ENCODE results near the gene IGSF21.

The IGSF21 gene

DNA sequence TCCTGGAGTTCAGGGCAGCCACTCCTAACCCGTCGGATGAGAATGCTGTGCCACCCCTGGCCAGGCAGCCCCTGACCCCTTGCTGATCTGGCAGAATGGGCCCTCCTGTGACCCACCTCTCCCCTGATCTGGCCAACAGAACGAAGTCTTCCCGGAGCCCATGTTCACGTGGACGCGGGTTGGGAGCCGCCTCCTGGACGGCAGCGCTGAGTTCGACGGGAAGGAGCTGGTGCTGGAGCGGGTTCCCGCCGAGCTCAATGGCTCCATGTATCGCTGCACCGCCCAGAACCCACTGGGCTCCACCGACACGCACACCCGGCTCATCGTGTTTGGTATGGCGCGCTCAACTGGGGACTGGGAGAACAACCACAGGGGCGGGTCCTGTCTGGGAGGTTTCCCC is 269.1 kb downstream of the IGSF21 start:
- DNase-seq: no peak

- no peak for DNase-seq
Observed at GRCh38 chr1:18380288-18380687, 272.7 kb downstream of the IGSF21 start.

GRCh38 chr1:18384059-18384458 is 276.5 kb downstream of the IGSF21 start:
- DNase-seq: no peak

- DNase-seq: no peak
Observed at GRCh38 chr1:18384471-18384870, 276.9 kb downstream of the IGSF21 start.

DNA sequence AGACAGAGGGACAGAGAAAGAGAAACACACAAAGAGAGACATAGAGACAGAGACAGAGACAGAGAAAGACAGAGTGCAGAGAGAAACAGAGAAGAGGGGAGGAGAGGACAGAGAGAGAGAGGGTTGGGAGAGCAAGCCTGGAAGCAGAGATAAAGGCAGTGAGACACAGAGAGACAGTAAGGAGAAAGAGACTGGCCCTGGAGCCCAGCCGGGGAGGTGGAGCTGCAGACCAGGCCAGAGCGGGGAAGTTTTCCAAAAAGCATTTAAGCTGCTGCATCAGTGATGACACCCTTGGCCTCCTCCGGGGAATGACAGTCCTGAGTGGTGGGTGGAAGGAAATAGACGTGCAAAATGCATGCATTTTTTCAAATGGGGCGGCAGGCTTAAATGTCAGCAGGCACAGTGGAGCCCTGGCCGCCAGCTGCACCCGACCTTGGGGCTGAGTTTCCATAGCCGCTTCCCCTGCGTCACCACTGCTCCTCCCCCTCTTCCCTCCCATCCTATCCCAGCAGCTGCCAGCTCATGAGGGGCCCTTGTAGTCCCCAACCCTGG is 277.7 kb downstream of the IGSF21 start:
- no peak for DNase-seq

DNA sequence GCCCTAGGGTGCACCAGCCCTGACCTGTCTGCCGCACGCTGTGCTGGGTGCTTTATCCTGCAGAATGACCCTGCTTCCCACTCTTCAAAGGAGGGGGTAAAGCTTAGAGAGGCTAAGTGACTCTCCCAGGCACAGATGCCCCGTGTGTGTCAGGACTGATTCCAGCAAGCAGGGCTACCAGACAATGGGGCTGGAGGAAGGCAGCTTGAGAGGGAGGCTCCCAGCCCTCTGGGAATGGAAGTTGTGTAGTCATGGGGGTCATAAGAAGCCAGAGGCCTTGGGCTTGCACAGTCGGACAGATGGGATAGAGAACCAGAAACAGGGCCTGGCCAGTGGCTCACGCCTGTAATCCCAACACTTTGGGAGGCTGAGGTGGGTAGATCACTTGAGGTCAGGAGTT is 279.0 kb downstream of the IGSF21 start:
- no peak for DNase-seq

DNA sequence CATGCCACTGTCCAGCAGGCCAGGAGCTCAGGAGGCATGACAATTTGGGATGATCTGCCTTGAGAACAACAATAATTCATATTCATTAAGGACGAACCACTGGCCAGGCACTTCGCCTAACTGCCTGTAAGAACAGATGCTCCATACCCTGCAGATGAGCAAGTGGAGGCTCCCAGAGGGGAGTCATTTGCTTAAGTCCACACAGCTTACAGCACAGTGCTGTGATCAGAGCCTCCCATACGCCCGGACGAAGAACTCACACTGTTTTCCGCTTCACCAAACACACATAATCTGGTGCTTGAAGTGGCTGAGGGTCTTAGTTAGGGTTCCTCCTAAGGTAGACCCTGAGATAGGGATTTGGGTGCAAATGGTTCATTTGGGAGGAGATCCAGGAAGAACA is 279.7 kb downstream of the IGSF21 start:
- no peak for DNase-seq

DNA sequence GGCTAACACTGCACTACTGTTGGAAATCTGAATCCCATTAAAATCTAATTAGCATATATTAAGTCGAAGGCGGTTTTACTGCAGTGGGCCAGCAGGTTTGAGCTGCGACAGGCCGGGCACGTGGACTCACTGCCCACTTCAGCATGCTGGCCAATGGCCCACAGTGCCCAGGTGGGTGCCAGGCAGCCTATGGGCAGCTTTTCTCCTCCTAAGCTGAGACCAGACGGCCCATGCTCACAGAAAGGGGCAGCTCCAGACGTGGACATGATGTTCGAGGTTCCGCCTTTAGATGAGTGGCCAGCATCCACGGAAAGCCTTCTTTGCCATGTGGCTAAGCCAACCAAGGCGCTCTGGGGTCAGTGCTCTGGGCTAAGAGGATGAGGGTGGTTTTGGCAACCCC is 283.4 kb downstream of the IGSF21 start:
- no peak for DNase-seq

DNA sequence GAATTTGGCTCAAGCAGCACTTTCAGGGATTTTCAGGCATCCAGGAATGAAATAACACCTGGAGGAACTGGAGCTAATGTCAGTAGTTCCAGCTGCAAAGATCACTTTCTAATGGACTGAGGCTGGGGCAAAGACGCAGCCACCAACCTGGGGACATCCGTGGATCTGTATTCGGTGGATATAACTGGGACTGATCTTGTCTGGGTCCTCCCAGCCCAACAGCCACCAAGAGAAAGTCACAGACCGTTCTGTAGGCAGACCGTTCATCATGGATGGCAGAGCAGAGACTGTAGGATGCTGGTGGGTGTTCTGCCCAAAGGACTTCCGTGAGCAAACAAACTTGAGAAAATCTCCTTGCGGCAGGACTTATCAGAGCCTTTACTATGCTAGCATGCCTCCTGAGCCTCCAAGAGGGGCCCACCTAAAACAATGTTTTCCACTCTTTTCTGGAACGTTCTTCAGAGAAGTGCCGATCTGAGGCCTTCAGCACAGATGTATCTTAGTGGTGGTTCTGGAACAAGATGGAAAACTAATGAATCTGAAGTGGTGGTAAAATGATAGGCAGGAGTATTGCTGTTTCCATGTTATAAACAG is 287.1 kb downstream of the IGSF21 start:
- no peak for DNase-seq

DNA sequence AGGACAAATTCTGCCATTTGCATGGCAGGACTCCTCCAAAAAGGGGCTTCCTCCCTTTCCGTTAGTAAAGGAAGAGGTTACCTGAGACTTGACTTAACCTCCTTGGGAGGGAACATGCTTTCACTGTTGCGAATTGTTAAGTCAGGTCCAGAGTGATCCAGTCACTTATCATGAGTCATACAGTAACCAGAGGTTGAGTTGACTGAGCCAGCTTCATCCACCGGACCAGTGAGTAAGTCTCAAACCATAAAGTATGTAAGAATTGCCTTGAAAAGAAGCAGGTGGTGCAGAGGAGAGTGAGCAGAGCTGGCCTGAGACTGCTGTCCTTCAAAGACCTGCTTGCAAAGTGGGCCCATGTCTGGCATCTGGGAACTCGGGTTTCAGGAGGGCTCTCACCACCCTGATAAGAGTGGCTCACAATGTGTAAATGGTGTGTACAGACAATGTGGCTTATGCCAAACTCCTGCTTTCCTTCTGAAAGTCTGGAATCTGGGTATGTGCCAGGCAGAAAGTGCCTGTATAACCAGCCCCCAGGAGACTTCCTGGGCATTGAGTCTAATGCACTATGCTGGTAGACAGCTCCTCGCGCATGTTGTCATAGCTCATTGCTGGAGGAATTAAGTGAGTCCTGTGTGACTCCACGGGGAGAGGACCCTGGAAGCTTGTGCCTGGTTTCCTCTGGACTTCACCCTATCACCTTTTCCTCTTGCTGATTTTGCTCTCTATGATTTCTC is 288.8 kb downstream of the IGSF21 start:
- no peak for DNase-seq

DNA sequence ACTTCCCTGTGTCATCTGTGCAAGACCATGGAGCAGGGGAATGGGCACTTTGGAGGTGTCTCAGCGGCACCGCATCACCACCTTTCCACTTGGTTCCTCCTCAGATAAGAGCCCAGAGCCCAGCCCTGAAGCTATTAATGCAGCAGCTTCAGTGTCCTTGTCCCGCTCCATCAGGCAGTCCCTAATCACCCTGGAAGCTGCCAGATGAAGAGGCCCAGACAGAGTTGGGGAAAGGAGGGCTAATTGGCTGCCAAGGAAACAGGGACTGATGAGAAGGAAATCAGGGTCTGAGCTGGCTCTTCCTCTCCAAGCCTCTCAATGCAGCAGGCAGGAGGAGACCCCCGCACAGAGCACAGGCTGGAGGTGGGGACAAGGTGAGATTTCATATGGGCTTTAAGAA is 290.0 kb downstream of the IGSF21 start:
- DNase-seq: no peak

DNA sequence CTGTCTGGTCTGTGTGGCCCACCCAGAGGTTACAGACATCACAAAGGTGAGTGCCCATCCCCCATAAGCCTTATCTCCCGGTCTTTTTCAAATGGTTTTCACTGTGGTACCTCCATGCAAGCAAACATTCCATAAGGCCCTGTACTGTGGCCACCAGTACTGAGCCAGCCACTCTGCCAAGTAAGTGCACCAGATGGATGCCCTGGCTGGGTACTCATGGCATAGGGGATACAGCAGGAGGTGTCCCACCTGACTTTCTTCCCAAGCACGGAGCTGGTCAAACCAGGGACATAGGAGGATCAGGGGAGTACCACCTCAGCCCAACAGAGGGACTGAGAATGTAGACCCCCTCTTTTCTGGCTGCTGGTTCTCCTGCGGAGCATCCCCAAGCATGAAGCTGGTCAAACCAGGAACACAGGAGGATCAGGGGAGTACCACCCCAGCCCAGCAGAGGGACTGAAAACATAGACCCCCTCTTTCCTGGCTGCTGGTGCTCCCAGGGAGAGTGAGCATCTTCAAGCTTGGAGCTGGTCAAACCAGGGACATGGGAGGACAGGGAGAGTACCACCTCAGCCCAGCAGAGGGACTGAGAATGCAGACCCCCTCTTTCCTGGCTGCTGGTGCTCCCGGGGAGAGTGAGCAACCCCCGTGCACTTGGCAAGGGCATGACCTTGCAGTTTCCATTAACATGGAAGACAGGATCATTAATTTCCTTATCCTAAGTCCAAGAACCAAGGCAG is 291.4 kb downstream of the IGSF21 start:
- no peak for DNase-seq

- no peak for DNase-seq
Observed at GRCh38 chr1:18400347-18401102, 292.9 kb downstream of the IGSF21 start.

DNA sequence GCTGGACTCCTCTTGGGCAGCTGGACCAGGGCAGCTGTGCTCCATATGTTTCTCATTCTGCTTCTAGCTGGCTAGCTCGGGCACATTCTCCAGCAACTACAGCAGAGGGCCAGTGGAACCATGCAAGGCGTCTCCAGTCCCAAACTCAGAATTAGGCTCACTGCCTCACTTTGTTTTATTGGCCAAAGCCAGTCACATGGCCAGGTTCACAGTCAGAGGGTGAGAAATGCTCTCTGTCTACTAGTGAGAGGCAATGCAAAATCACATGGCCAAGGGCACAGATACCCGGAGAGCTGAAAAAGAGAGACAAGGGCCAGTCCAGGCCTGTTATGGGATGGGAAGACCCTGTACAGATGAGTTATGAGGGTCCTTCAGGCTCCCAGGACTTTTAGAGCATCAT is 294.3 kb downstream of the IGSF21 start:
- no peak for DNase-seq

- DNase-seq: no peak
Observed at GRCh38 chr1:18404460-18404859, 296.9 kb downstream of the IGSF21 start.

- no peak for DNase-seq
Observed at GRCh38 chr1:18407166-18408045, 299.8 kb downstream of the IGSF21 start.

DNA sequence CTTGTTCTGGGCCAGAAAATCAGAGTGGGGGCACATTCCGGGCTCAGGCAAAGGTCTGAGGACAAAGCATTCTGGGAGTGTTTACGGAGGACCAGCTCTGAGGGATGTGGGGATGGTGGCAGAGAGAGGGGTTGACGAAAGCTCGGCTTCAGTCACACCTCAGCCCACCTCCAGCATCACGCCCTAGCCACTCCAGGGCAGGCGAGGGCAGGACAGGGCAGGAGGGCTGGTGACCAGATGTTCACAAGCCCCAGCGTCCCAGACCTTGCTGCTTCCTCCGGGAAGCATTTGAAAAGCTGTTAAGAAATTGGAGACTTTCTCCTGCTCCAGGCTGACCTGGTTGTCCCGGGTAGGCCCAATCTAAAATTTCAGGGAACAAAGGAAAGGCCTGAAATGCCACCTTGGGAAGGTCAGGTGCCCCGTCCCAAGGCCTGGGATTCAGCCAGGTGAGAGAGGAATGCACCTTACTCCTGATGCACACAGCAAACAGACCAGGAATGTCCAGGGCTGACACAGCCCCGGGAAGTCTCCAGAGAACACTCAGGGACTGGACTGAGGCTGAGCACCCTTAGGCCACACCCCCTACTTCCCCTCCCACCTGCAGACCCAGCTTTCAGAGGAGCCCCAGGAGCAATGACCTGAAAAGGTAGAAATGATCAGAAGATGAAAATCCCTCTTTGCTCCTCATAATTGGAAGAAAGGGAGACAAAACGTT is 301.2 kb downstream of the IGSF21 start:
- DNase-seq: no peak

DNA sequence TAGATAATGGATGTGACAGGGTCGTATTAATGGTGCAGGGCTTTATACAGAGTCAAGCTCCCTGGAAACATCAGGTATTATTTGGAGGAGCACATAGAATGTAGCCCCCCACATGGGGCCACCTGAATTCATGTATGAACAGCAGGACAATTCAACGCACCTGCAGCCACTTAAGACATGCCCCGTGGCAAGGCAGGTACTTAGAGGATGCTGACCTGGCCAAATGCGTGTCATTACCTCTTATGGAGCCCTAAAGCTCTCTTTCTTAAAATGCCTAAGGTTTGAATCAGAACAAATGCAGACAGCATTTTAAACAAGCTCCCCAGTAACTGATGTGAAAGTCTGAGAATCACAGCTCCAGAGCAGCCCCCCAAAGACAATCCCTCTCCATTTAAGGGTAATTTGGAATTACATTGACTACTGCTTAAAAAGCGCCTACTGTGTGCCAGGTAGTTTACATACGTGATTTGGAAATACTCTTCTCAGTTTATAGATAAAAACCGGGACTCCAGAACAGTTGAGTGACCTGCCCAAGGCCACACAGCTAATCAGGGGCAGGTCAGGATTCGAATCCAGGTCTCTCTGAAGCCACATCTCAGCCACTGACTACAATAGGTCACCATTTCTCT is 302.1 kb downstream of the IGSF21 start:
- DNase-seq: no peak

DNA sequence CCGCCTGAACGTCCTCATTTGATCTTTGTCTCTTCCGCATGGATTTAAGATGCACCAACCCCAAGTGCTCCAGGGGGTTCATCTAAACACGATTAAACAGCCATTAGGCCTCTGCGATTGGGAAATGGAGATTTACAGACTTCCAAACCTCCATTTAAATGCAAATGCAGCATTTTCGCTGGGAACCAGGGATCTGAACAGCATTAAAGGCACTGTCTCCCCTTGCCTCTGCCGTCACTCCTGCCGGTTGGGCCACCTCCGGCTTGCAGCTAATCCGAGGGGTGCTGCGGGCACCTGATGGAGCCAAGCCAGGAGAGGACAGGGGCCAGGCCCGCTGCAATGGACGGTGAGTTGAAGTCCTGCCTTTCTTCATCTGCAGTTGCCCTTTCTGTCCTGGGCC is 302.8 kb downstream of the IGSF21 start:
- DNase-seq: no peak

GRCh38 chr1:18411321-18411720 is 303.7 kb downstream of the IGSF21 start:
- DNase-seq: no peak
